Measurements from ENCODE around the gene ARHGEF4. TPM values are rescaled to one million over a fixed set of nuclear protein-coding genes. Genes with fewer than 3 reads are reported as not detected.

ARHGEF4 gene
- total and polyA plus RNA-seq, 2 donors (not counting 3 experiments of a cell fraction or from before 2014, with no cell fraction given) = not detected

GRCh38 chr2:131005216-131005935, 168.7 kb downstream of the ARHGEF4 start:
- H2AFZ ChIP-seq (ENCODE audit: low read depth, low read length) = no peak overlapping the region
- no peak overlapping the region for H3K27ac ChIP-seq (ENCODE audit: insufficient read depth, low read depth, low read length)
- no TSS peak for BruUV-seq (replicated peaks)
- H3K9me1 ChIP-seq (replicated peaks; ENCODE audit: control insufficient read depth, extremely low read depth, insufficient read depth, low read length) = no peaks in the 10 kb centered on the region
- peaks cover 0 to 9% of the 10 kb centered on the region in 2 experiments for H3K27me3 ChIP-seq (ENCODE audit: control insufficient read depth in 2 of 2, insufficient read depth in 2 of 2, low read length in 2 of 2)
- no peak for TF ChIP-seq MAX (IDR thresholded peaks at IDR 0.05; ENCODE audit: insufficient read depth, insufficient read length)
- no peak for TF ChIP-seq POLR2A (IDR thresholded peaks at IDR 0.05; ENCODE audit: low read depth, low read length)
- no peak for TF ChIP-seq CTCF (IDR thresholded peaks at IDR 0.05; ENCODE audit: extremely low read depth in 1 of 2, insufficient read depth in 1 of 2, low read depth in 1 of 2, low read length in 2 of 2)
- TF ChIP-seq FOS (IDR thresholded peaks at IDR 0.05; ENCODE audit: borderline replicate concordance, insufficient read depth, low read length) = no peak
- TF ChIP-seq POLR2AphosphoS5 (IDR thresholded peaks at IDR 0.05; ENCODE audit: insufficient read depth, low read depth, low read length) = no peak
- TF ChIP-seq MYC (IDR thresholded peaks at IDR 0.05; ENCODE audit: low read depth, low read length) = no peak
- TF ChIP-seq EZH2 (IDR thresholded peaks at IDR 0.05; ENCODE audit: borderline replicate concordance, low read depth, low read length, severe bottlenecking) = no peak
- TF ChIP-seq GATA2 (IDR thresholded peaks at IDR 0.05; ENCODE audit: insufficient read depth, insufficient read length, low read depth, low read length) = no peak
- no peak for TF ChIP-seq JUN (IDR thresholded peaks at IDR 0.05; ENCODE audit: borderline replicate concordance, insufficient read depth, insufficient read length, low read depth)
- intact Hi-C loops (cut with micrococcal nuclease) (no loop called here), dilution Hi-C loops (cut with MboI; ENCODE audit: extremely low pct_ligation_motif_present, low sequenced_read_pairs) (no loop called here)
- H3K4me3 ChIP-seq (replicated peaks in 1 of 3; ENCODE audit: insufficient read depth in 1 of 3, low read depth in 1 of 3, low read length in 3 of 3) = no peak overlapping the region
- no peaks in the 10 kb centered on the region for H3K79me2 ChIP-seq (ENCODE audit: control insufficient read depth, insufficient read depth, low read length)
- DNase-seq (ENCODE audit: low read depth, low spot score) = no peak
- no peak overlapping the region for H3K4me2 ChIP-seq (ENCODE audit: insufficient read depth, low read length)
- no peaks in the 10 kb centered on the region for H3K9me3 ChIP-seq (replicated peaks; ENCODE audit: control insufficient read depth, insufficient read depth, low read length)
- ChIA-PET POLR2A (no interaction called here), CTCF (interaction anchor here (1.1 kb wide), 1 partner anchor 10 kb away, joined by 3 read pairs; no protein-coding TSS in a partner anchor)
- H3K36me3 ChIP-seq (ENCODE audit: control insufficient read depth in 2 of 2, extremely low read depth in 1 of 2, insufficient read depth in 2 of 2, low read length in 2 of 2) = no peaks in the 10 kb centered on the region
- H4K20me1 ChIP-seq (replicated peaks; ENCODE audit: control insufficient read depth, extremely low read depth, insufficient read depth, low read length) = no peaks in the 10 kb centered on the region
- no peak overlapping the region for H3K9ac ChIP-seq (replicated peaks; ENCODE audit: extremely low read depth, insufficient read depth, low read length)
- no peaks in the 10 kb centered on the region for H3K4me1 ChIP-seq (ENCODE audit: control insufficient read depth, extremely low read depth, insufficient read depth, low read length)
- no peak for FAIRE-seq

Measured in endothelial cell of umbilical vein (primary cell).